H1 (cell line): ENCODE data around the gene EXT2. TPM values are rescaled to one million over a fixed set of nuclear protein-coding genes. Genes with fewer than 3 reads are reported as not detected.

Experiments
- CTCF ChIA-PET: fragments of 300-600 bp; sonication (Branson Sonifier 250); formaldehyde crosslinking; loops from one replicate; lab custom pipeline; 2021; ENCODE audit not compliant: partially characterized antibody; lab: Charles Lee
- POLR2A ChIA-PET: fragments of 300-600 bp; sonication (Branson Sonifier 250); formaldehyde crosslinking; loops from one replicate; lab custom pipeline; 2021; ENCODE audit warnings: inconsistent platforms; ENCODE audit not compliant: partially characterized antibody; lab: Charles Lee
- DNase-seq, 2 experiments: peaks; one replicate each; pipeline versions ENCODE4 v3.0.0 to v3.0.0-alpha.2; 2010 to 2022; ENCODE audit warnings: low spot score in 2 of 2, low read depth in 1 of 2, mixed read lengths in 1 of 2
- FAIRE-seq: peaks from 2 replicates; lab custom pipeline; 2011; peaks lifted over from hg19 to GRCh38; lab: Jason Lieb, UNC
- H2AFZ ChIP-seq: 2 replicates; pipeline ENCODE4 v1.8.1; 2012; ENCODE audit warnings: low read length, inconsistent platforms
- H2AK5ac ChIP-seq: 2 replicates; pipeline ENCODE4 v1.6.1; 2013; ENCODE audit warnings: low read depth, low read length
- H2BK120ac ChIP-seq: replicated peaks from 2 replicates; pipeline ENCODE3; 2013; ENCODE audit warnings: low read depth, low read length, inconsistent platforms
- H2BK12ac ChIP-seq: 2 replicates; pipeline ENCODE4 v1.6.1; 2013; ENCODE audit warnings: low read depth, low read length
- H2BK15ac ChIP-seq: 2 replicates; pipeline ENCODE4 v1.6.1; 2013; ENCODE audit warnings: low read length
- H2BK20ac ChIP-seq: 2 replicates; pipeline ENCODE4 v1.6.1; 2013; ENCODE audit warnings: low read length
- H2BK5ac ChIP-seq: 2 replicates; pipeline ENCODE4 v1.6.1; 2013; ENCODE audit warnings: low read depth, low read length
- H3K14ac ChIP-seq: 2 replicates; pipeline ENCODE4 v1.6.1; 2013; ENCODE audit warnings: inconsistent platforms; ENCODE audit not compliant: insufficient read length
- H3K18ac ChIP-seq: 2 replicates; pipeline ENCODE4 v1.6.1; 2013; ENCODE audit warnings: low read length; ENCODE audit errors: extremely low read depth
- H3K23ac ChIP-seq: 2 replicates; pipeline ENCODE4 v1.6.1; 2013; ENCODE audit warnings: inconsistent platforms; ENCODE audit not compliant: insufficient read length
- H3K23me2 ChIP-seq: 2 replicates; pipeline ENCODE4 v1.6.1; 2013; ENCODE audit warnings: low read depth, low read length
- H3K27ac ChIP-seq: 2 replicates; pipeline ENCODE4 v1.6.1; 2011; ENCODE audit warnings: low read depth, low read length, inconsistent platforms
- H3K27me3 ChIP-seq, 4 experiments: replicated peaks in 1 of 4; 1 replicate in 1 of 4; 2 replicates in 3 of 4; pipeline versions ENCODE4 v1.6.1 to v1.8.1; 2011 to 2013; ENCODE audit warnings: low read length in 3 of 4, mild to moderate bottlenecking in 3 of 4, inconsistent platforms in 2 of 4, mixed read lengths in 2 of 4, moderate library complexity in 1 of 4; ENCODE audit not compliant: control insufficient read depth in 3 of 4, insufficient read depth in 3 of 4; ENCODE audit errors: extremely low read depth in 1 of 4
- H3K36me3 ChIP-seq, 4 experiments: 2 replicates each; pipeline versions ENCODE4 v1.6.1 to v1.8.1; 2011 to 2013; ENCODE audit warnings: mild to moderate bottlenecking in 4 of 4, low read length in 3 of 4, moderate library complexity in 2 of 4, control low read depth in 1 of 4, inconsistent platforms in 1 of 4; ENCODE audit not compliant: insufficient read depth in 4 of 4, control insufficient read depth in 2 of 4
- H3K4ac ChIP-seq: replicated peaks from 2 replicates; pipeline ENCODE3; 2013; ENCODE audit warnings: low read length, low read depth, mixed read lengths, inconsistent platforms; ENCODE audit not compliant: insufficient read length
- H3K4me1 ChIP-seq, 4 experiments: replicated peaks in 1 of 4; 1 replicate in 1 of 4; 2 replicates in 3 of 4; pipeline versions ENCODE4 v1.6.1 to v1.8.1; 2011 to 2013; ENCODE audit warnings: low read length in 3 of 4, inconsistent platforms in 2 of 4, mixed read lengths in 1 of 4; ENCODE audit not compliant: insufficient read depth in 4 of 4, control insufficient read depth in 3 of 4
- H3K4me2 ChIP-seq, 2 experiments: 2 replicates each; pipeline versions ENCODE4 v1.6.1 to v1.8.1; 2011 to 2013; ENCODE audit warnings: low read depth in 2 of 2, low read length in 2 of 2, control low read depth in 1 of 2, inconsistent platforms in 1 of 2, mild to moderate bottlenecking in 1 of 2; ENCODE audit not compliant: insufficient read depth in 1 of 2
- H3K4me3 ChIP-seq, 4 experiments: fragments of 200-600, 300-600 bp in 1 of 4; sonication (generic), shearing (Covaris generic), sonication (Bioruptor Twin) in 1 of 4; 2 replicates each; pipeline versions ENCODE4 v1.5.1 to v1.8.1; 2011 to 2016; ENCODE audit warnings: low read length in 4 of 4, low read depth in 3 of 4, control low read depth in 2 of 4, inconsistent platforms in 2 of 4, mild to moderate bottlenecking in 2 of 4, mixed read lengths in 1 of 4, moderate library complexity in 1 of 4; ENCODE audit not compliant: insufficient read depth in 2 of 4; ENCODE audit errors: extremely low read depth in 1 of 4
- H3K56ac ChIP-seq: replicated peaks from 2 replicates; pipeline ENCODE3; 2013; ENCODE audit warnings: low read depth, mild to moderate bottlenecking, mixed read lengths, low read length, inconsistent platforms; ENCODE audit not compliant: insufficient read length
- H3K79me1 ChIP-seq: 2 replicates; pipeline ENCODE4 v1.6.1; 2013; ENCODE audit warnings: low read depth, low read length, control low read depth
- H3K79me2 ChIP-seq, 2 experiments: 2 replicates each; pipeline versions ENCODE4 v1.6.1 to v1.8.1; 2012 to 2013; ENCODE audit warnings: low read length in 2 of 2, mild to moderate bottlenecking in 2 of 2, inconsistent platforms in 1 of 2; ENCODE audit not compliant: insufficient read depth in 2 of 2, control insufficient read depth in 1 of 2
- H3K9ac ChIP-seq, 4 experiments: replicated peaks in 1 of 4; 1 replicate in 1 of 4; 2 replicates in 3 of 4; pipeline versions ENCODE4 v1.6.1 to v1.8.1; 2011 to 2013; ENCODE audit warnings: low read depth in 3 of 4, low read length in 3 of 4, control low read depth in 2 of 4, mild to moderate bottlenecking in 2 of 4, moderate library complexity in 2 of 4, inconsistent platforms in 1 of 4; ENCODE audit errors: extremely low read depth in 1 of 4
- H3K9me3 ChIP-seq, 2 experiments: 2 replicates each; pipeline versions ENCODE4 v1.6.1 to v1.8.1; 2012 to 2013; ENCODE audit warnings: mild to moderate bottlenecking in 2 of 2, moderate library complexity in 2 of 2, control low read depth in 1 of 2, inconsistent platforms in 1 of 2, low read depth in 1 of 2, low read length in 1 of 2, mixed read lengths in 1 of 2; ENCODE audit not compliant: insufficient read depth in 2 of 2
- H4K20me1 ChIP-seq, 2 experiments: replicated peaks in 1 of 2; 2 replicates each; pipeline versions ENCODE3 to v1.8.1; 2011 to 2013; ENCODE audit warnings: inconsistent platforms in 2 of 2, low read length in 2 of 2, mild to moderate bottlenecking in 1 of 2; ENCODE audit not compliant: insufficient read depth in 2 of 2, control insufficient read depth in 1 of 2
- H4K5ac ChIP-seq: 2 replicates; pipeline ENCODE4 v1.6.1; 2013; ENCODE audit warnings: low read length, low read depth, mixed read lengths, inconsistent platforms; ENCODE audit not compliant: insufficient read length
- H4K8ac ChIP-seq: 2 replicates; pipeline ENCODE4 v1.8.0; 2013; ENCODE audit warnings: mild to moderate bottlenecking, moderate library complexity, low read length, inconsistent platforms; ENCODE audit not compliant: insufficient read depth; ENCODE audit errors: extremely low read depth
- H4K91ac ChIP-seq: replicated peaks from 2 replicates; pipeline ENCODE3; 2013; ENCODE audit warnings: low read length, mixed read lengths, inconsistent platforms; ENCODE audit not compliant: insufficient read length
- BCL11A ChIP-seq, 2 experiments: IDR thresholded peaks; one replicate each; pipeline ENCODE4 v1.6.1; 2011; ENCODE audit warnings: low read depth in 2 of 2, low read length in 2 of 2, mild to moderate bottlenecking in 2 of 2
- FOSL1 ChIP-seq: IDR thresholded peaks from 2 replicates; pipeline ENCODE4 v1.6.1; 2011; ENCODE audit warnings: mild to moderate bottlenecking, low read depth, low read length, moderate library complexity; ENCODE audit not compliant: insufficient read depth
- GABPA ChIP-seq: IDR thresholded peaks from 2 replicates; pipeline ENCODE4 v1.6.1; 2011; ENCODE audit warnings: mild to moderate bottlenecking, low read length, moderate library complexity, borderline replicate concordance; ENCODE audit not compliant: insufficient read depth
- HDAC2 ChIP-seq, 2 experiments: fragments of 300-600 bp in 1 of 2; sonication (generic) in 1 of 2; IDR thresholded peaks; 2 replicates each; pipeline ENCODE4 v1.6.1; 2011 to 2012; ENCODE audit warnings: low read depth in 2 of 2, low read length in 2 of 2, mild to moderate bottlenecking in 2 of 2, moderate library complexity in 2 of 2, borderline replicate concordance in 1 of 2, inconsistent platforms in 1 of 2
- KDM1A ChIP-seq: fragments of 200-600, 300-600 bp; sonication (generic); IDR thresholded peaks from 2 replicates; pipeline ENCODE4 v1.7.1; 2016; ENCODE audit warnings: mild to moderate bottlenecking, low read length, borderline replicate concordance
- KDM5A ChIP-seq: fragments of 200-600 bp; IDR thresholded peaks from 2 replicates; pipeline ENCODE4 v1.7.1; 2012; ENCODE audit warnings: mild to moderate bottlenecking, low read length, inconsistent platforms, mixed read lengths
- MAFK ChIP-seq: IDR thresholded peaks from 2 replicates; pipeline ENCODE4 v1.6.1; 2012; ENCODE audit warnings: low read depth, mild to moderate bottlenecking, improper control_type of control experiment, low read length
- NRF1 ChIP-seq: IDR thresholded peaks from 2 replicates; pipeline ENCODE4 v1.6.1; 2011; ENCODE audit warnings: mild to moderate bottlenecking, low read depth, low read length, improper control_type of control experiment
- POLR2A ChIP-seq, 2 experiments: IDR thresholded peaks; 1 replicate in 1 of 2; 2 replicates in 1 of 2; pipeline ENCODE4 v1.6.1; 2011; ENCODE audit warnings: low read depth in 2 of 2, low read length in 2 of 2, mild to moderate bottlenecking in 2 of 2; ENCODE audit errors: control extremely low read depth in 1 of 2
- RXRA ChIP-seq: IDR thresholded peaks from 2 replicates; pipeline ENCODE4 v1.6.1; 2011; ENCODE audit warnings: low read depth, mild to moderate bottlenecking, low read length, moderate library complexity; ENCODE audit not compliant: insufficient read depth
- SIN3A ChIP-seq, 2 experiments: IDR thresholded peaks in 1 of 2; conservative IDR thresholded peaks in 1 of 2; 2 replicates each; pipeline ENCODE4 v1.6.1; 2011 to 2012; ENCODE audit warnings: low read length in 2 of 2, improper control_type of control experiment in 1 of 2, low read depth in 1 of 2, mild to moderate bottlenecking in 1 of 2
- SP2 ChIP-seq: IDR thresholded peaks from 2 replicates; pipeline ENCODE4 v1.6.1; 2012; ENCODE audit warnings: mild to moderate bottlenecking, low read length, inconsistent platforms
- TBP ChIP-seq: IDR thresholded peaks from 2 replicates; pipeline ENCODE4 v1.6.1; 2011; ENCODE audit warnings: low read depth, low read length, improper control_type of control experiment
- TCF12 ChIP-seq: IDR thresholded peaks from 2 replicates; pipeline ENCODE4 v1.6.1; 2011; ENCODE audit warnings: low read depth, mild to moderate bottlenecking, low read length
- ZNF274 ChIP-seq: IDR thresholded peaks from 2 replicates; pipeline ENCODE4 v1.7.0; 2012; ENCODE audit warnings: low read length, borderline replicate concordance; ENCODE audit errors: extremely low read depth
- WGBS, 2 experiments: shearing (Covaris generic) in 1 of 2; methylation state at CpG; one replicate each; pipeline versions ENCODE4 v1.1.6 to v1.1.7; 2013 to 2015; ENCODE audit warnings: low lambda C conversion rate in 2 of 2, mixed read lengths in 2 of 2, inconsistent platforms in 1 of 2, low coverage in 1 of 2, missing lambda C conversion rate in 1 of 2; ENCODE audit not compliant: insufficient replicate concordance in 2 of 2, insufficient coverage in 1 of 2, insufficient read length in 1 of 2; ENCODE audit errors: extremely low coverage in 1 of 2, missing lambda C conversion rate in 1 of 2; 5-methylcytosine and 5-hydroxymethylcytosine counted together
- polyA plus RNA-seq, 7 experiments: library from polyadenylated mRNA; depleted of rRNA in 3 of 7; stranded (reverse) in 5 of 7; unstranded in 2 of 7; fragments of >200 nt in 5 of 7; fragments of 200-250 nt in 2 of 7; gene quantifications; 1 replicate in 5 of 7; 2 replicates in 1 of 7; 4 replicates in 1 of 7; pipeline versions ENCODE4 v1.2.1 to v1.2.3, GENCODE V29; 2011 to 2013; ENCODE audit warnings: missing spikeins in 2 of 7, mixed read lengths in 2 of 7
- total RNA-seq: library from RNA; stranded (reverse); fragmentation: NEBNext Ultra II Directional; extraction: Animal tissue kit (Norgen Biotek cat#: 25700); gene quantifications from 2 replicates; pipeline ENCODE4 v1.2.1, GENCODE V29; 2021

The EXT2 gene
- total and polyA plus RNA-seq, 2 of the 8 experiments (the other 6 are each of a cell fraction or from before 2014, with no cell fraction given): 29.8 to 42.8 TPM

GRCh38 chr11:44226945-44227344 is 131.5 kb downstream of the EXT2 start:
- no peaks in the 10 kb centered on the region for H3K36me3 ChIP-seq
- TF ChIP-seq SIN3A (conservative IDR thresholded peaks at IDR 0.05 in 1 of 2, IDR thresholded peaks at IDR 0.05 in 1 of 2; ENCODE audit: low read depth in 1 of 2, low read length in 2 of 2): no peak
- no peak for TF ChIP-seq GABPA
- TF ChIP-seq KDM1A: no peak
- TF ChIP-seq HDAC2 (IDR thresholded peaks at IDR 0.05; ENCODE audit: borderline replicate concordance in 1 of 2, low read depth in 2 of 2, low read length in 2 of 2): no peak
- no peak for TF ChIP-seq POLR2A (IDR thresholded peaks at IDR 0.05; ENCODE audit: control extremely low read depth in 1 of 2, low read depth in 2 of 2, low read length in 2 of 2)
- TF ChIP-seq TBP: no peak
- TF ChIP-seq NRF1: no peak
- TF ChIP-seq MAFK: no peak
- TF ChIP-seq TCF12: no peak
- TF ChIP-seq FOSL1: no peak
- TF ChIP-seq RXRA: no peak
- TF ChIP-seq KDM5A: no peak
- TF ChIP-seq ZNF274: no peak
- no peak for TF ChIP-seq SP2
- TF ChIP-seq BCL11A (IDR thresholded peaks at IDR 0.05; ENCODE audit: low read depth in 2 of 2, low read length in 2 of 2): no peak

More at GRCh38 chr11:44226945-44227344, 131.5 kb downstream of the EXT2 start:
- no peak overlapping the region for H2BK120ac ChIP-seq
- H2BK5ac ChIP-seq: no peak overlapping the region
- H3K9me3 ChIP-seq: no peaks in the 10 kb centered on the region
- no peaks in the 10 kb centered on the region; the same call in 1 of the 2 replicates for H3K79me1 ChIP-seq
- ChIA-PET CTCF (interaction anchor here (0.7 to 2.3 kb wide), 7 partner anchors 9 to 185 kb away, joined by 3 to 6 read pairs (median 4); no protein-coding TSS in a partner anchor), POLR2A (no interaction called here)
- no peak overlapping the region for H4K8ac ChIP-seq
- H4K91ac ChIP-seq: no peak overlapping the region
- H3K23me2 ChIP-seq: no peaks in the 10 kb centered on the region
- H4K5ac ChIP-seq: no peak overlapping the region
- no peak for FAIRE-seq
- no peak overlapping the region for H3K9ac ChIP-seq
- no peak overlapping the region for H2AFZ ChIP-seq
- H2BK20ac ChIP-seq: no peak overlapping the region
- H3K56ac ChIP-seq: no peak overlapping the region
- no peak for DNase-seq
- no peak overlapping the region for H3K23ac ChIP-seq
- H3K27ac ChIP-seq: no peak overlapping the region
- H2AK5ac ChIP-seq: no peak overlapping the region
- H3K14ac ChIP-seq: no peak overlapping the region
- no peak overlapping the region for H3K4ac ChIP-seq
- no peaks in the 10 kb centered on the region for H3K27me3 ChIP-seq
- H3K4me1 ChIP-seq: peaks cover 0 to 4% (median 0%) of the 10 kb centered on the region in 4 experiments; a peak in 1 of 7 replicates
- no peak overlapping the region; the same call in 1 of the 2 replicates for H3K18ac ChIP-seq
- no peaks in the 10 kb centered on the region for H4K20me1 ChIP-seq
- no peak overlapping the region for H3K4me2 ChIP-seq
- no peak overlapping the region for H3K4me3 ChIP-seq
- no peak overlapping the region for H2BK15ac ChIP-seq
- 84% methylated on average over 3 of the region's 4 CpGs; no CpG with 5 or more reads in 1 of the 2 experiments for WGBS, 2 experiments
- no peaks in the 10 kb centered on the region for H3K79me2 ChIP-seq
- no peak overlapping the region for H2BK12ac ChIP-seq
